T-helper 17 cell (primary cell): Measurements from ENCODE around the gene CPN1. TPM values are rescaled to one million over a fixed set of nuclear protein-coding genes. Genes with fewer than 3 reads are reported as not detected.
"Not testable (repeated sequence)": the region's sequence is repeated elsewhere in the genome, so short reads cannot be mapped to it uniquely, and the experiment has no call there.

Experiments used
- ATAC-seq: fragments of 150-1000 bp; cut with Tn5 transposase; 2 replicates; pipeline ENCODE4 v1.10.0; 2021; ENCODE audit warnings: mild to moderate bottlenecking, moderate library complexity
- DNase-seq, 3 donors: peaks; one replicate each; pipeline versions ENCODE4 v3.0.0 to v3.0.0-alpha.2; 2020 to 2021
- H3K9me3 ChIP-seq: one replicate; pipeline ENCODE4 v1.7.0; 2013; ENCODE audit warnings: low read length, mild to moderate bottlenecking; ENCODE audit not compliant: control insufficient read depth, poor library complexity, severe bottlenecking
- H3K27ac Mint-ChIP-seq: one replicate; pipeline ENCODE4 v1.8.0; 2022; ENCODE audit warnings: mild to moderate bottlenecking, moderate library complexity, mixed read lengths
- H3K27me3 Mint-ChIP-seq: one replicate; pipeline ENCODE4 v1.8.0; 2022; ENCODE audit warnings: mixed read lengths
- H3K36me3 Mint-ChIP-seq: one replicate; pipeline ENCODE4 v1.8.0; 2022; ENCODE audit warnings: low read depth, mixed read lengths
- H3K4me1 Mint-ChIP-seq: one replicate; pipeline ENCODE4 v1.8.0; 2022; ENCODE audit warnings: mild to moderate bottlenecking, mixed read lengths
- H3K4me3 Mint-ChIP-seq: one replicate; pipeline ENCODE4 v1.8.0; 2022; ENCODE audit warnings: mild to moderate bottlenecking, moderate library complexity, mixed read lengths
- total RNA-seq, 4 donors: library from RNA in 2 of 4; stranded (reverse) in 2 of 4; gene quantifications; one replicate each; pipeline ENCODE4 v1.2.3 and lab custom pipeline; 2022 to 2026

CPN1 gene
- total RNA-seq, 2 donors from 2014 or later, result not detected

- ATAC-seq, result no peak
- no peak overlapping the region for H3K4me3 Mint-ChIP-seq
- DNase-seq, result no peak
- H3K36me3 Mint-ChIP-seq, result no peaks in the 10 kb centered on the region
- peaks cover 36% of the 10 kb centered on the region for H3K27me3 Mint-ChIP-seq
- H3K4me1 Mint-ChIP-seq, result no peaks in the 10 kb centered on the region
- H3K9me3 ChIP-seq, result no peaks in the 10 kb centered on the region
- no peak overlapping the region for H3K27ac Mint-ChIP-seq
These were observed 47.8 kb downstream of the CPN1 start for GRCh38 chr10:100033766-100034418.

GRCh38 chr10:100027416-100027815 is 54.3 kb downstream of the CPN1 start:
- ATAC-seq (no peak), DNase-seq (no peak)
- H3K9me3 ChIP-seq, result no peaks in the 10 kb centered on the region
- Mint-ChIP-seq H3K27me3 (peaks cover 7% of the 10 kb centered on the region), H3K27ac (no peak overlapping the region), H3K36me3 (no peaks in the 10 kb centered on the region), H3K4me3 (no peak overlapping the region), H3K4me1 (no peaks in the 10 kb centered on the region)

- no peak for ATAC-seq
- H3K9me3 ChIP-seq, result no peaks in the 10 kb centered on the region
- Mint-ChIP-seq H3K27me3 (no peaks in the 10 kb centered on the region), H3K36me3 (no peaks in the 10 kb centered on the region), H3K4me1 (peaks cover under 1% of the 10 kb centered on the region), H3K27ac (no peak overlapping the region), H3K4me3 (no peak overlapping the region)
- DNase-seq, result no peak
These were observed 56.1 kb downstream of the CPN1 start for GRCh38 chr10:100025576-100025975.

- H3K4me3 Mint-ChIP-seq, result no peak overlapping the region
- H3K9me3 ChIP-seq, result no peaks in the 10 kb centered on the region
- ATAC-seq (no peak), DNase-seq (no peak)
- no peak overlapping the region for H3K27ac Mint-ChIP-seq
- H3K4me1 Mint-ChIP-seq, result peaks cover 8% of the 10 kb centered on the region
- no peaks in the 10 kb centered on the region for H3K36me3 Mint-ChIP-seq
- no peaks in the 10 kb centered on the region for H3K27me3 Mint-ChIP-seq
These were observed 56.9 kb downstream of the CPN1 start for GRCh38 chr10:100024748-100025147.

- H3K36me3 Mint-ChIP-seq, result no peaks in the 10 kb centered on the region
- H3K27me3 Mint-ChIP-seq, result no peaks in the 10 kb centered on the region
- peaks cover 8% of the 10 kb centered on the region for H3K4me1 Mint-ChIP-seq
- H3K4me3 Mint-ChIP-seq, result no peak overlapping the region
- ATAC-seq, result no peak
- no peak overlapping the region for H3K27ac Mint-ChIP-seq
- no peaks in the 10 kb centered on the region for H3K9me3 ChIP-seq
- no peak for DNase-seq
These were observed 59.3 kb downstream of the CPN1 start for GRCh38 chr10:100022403-100022802.

GRCh38 chr10:100021322-100021721 is 60.3 kb downstream of the CPN1 start:
- ATAC-seq (no peak), DNase-seq (no peak)
- Mint-ChIP-seq H3K27ac (no peak overlapping the region), H3K4me1 (peaks cover 8% of the 10 kb centered on the region), H3K4me3 (no peak overlapping the region), H3K27me3 (no peaks in the 10 kb centered on the region), H3K36me3 (no peaks in the 10 kb centered on the region)
- H3K9me3 ChIP-seq, result no peaks in the 10 kb centered on the region

- Mint-ChIP-seq H3K4me3 (no peak overlapping the region), H3K4me1 (peaks cover 8% of the 10 kb centered on the region), H3K27ac (no peak overlapping the region), H3K27me3 (no peaks in the 10 kb centered on the region), H3K36me3 (no peaks in the 10 kb centered on the region)
- no peak for DNase-seq
- no peaks in the 10 kb centered on the region for H3K9me3 ChIP-seq
- no peak for ATAC-seq
These were observed 60.8 kb downstream of the CPN1 start for GRCh38 chr10:100020886-100021253.

GRCh38 chr10:100020142-100020885 is 61.4 kb downstream of the CPN1 start:
- no peaks in the 10 kb centered on the region for H3K9me3 ChIP-seq
- Mint-ChIP-seq H3K27me3 (no peaks in the 10 kb centered on the region), H3K36me3 (no peaks in the 10 kb centered on the region), H3K4me1 (peaks cover 8% of the 10 kb centered on the region), H3K27ac (peak overlapping the region; percentile 2), H3K4me3 (no peak overlapping the region)
- DNase-seq (no peak), ATAC-seq (peak; percentile 40)

GRCh38 chr10:100019787-100020141 is 61.9 kb downstream of the CPN1 start:
- Mint-ChIP-seq H3K4me3 (no peak overlapping the region), H3K36me3 (no peaks in the 10 kb centered on the region), H3K27ac (peak overlapping the region; percentile 2), H3K4me1 (peaks cover 8% of the 10 kb centered on the region), H3K27me3 (no peaks in the 10 kb centered on the region)
- no peaks in the 10 kb centered on the region for H3K9me3 ChIP-seq
- no peak for DNase-seq
- ATAC-seq, result no peak

- no peak overlapping the region for H3K27ac Mint-ChIP-seq
- peaks cover 15% of the 10 kb centered on the region for H3K4me1 Mint-ChIP-seq
These were observed 67.5 kb downstream of the CPN1 start for GRCh38 chr10:100014071-100014762.

GRCh38 chr10:100013621-100014020 is 68.0 kb downstream of the CPN1 start:
- H3K27ac Mint-ChIP-seq, result no peak overlapping the region
- H3K9me3 ChIP-seq, result no peaks in the 10 kb centered on the region
- ATAC-seq (no peak), DNase-seq (no peak)
- peaks cover 20% of the 10 kb centered on the region for H3K4me1 Mint-ChIP-seq
- H3K4me3 Mint-ChIP-seq, result no peak overlapping the region
- H3K36me3 Mint-ChIP-seq, result no peaks in the 10 kb centered on the region
- no peaks in the 10 kb centered on the region for H3K27me3 Mint-ChIP-seq

More at GRCh38 chr10:100014071-100014762, 67.5 kb downstream of the CPN1 start:
- ATAC-seq (no peak), DNase-seq (no peak)
- no peaks in the 10 kb centered on the region for H3K36me3 Mint-ChIP-seq
- no peak overlapping the region for H3K4me3 Mint-ChIP-seq
- H3K9me3 ChIP-seq, result no peaks in the 10 kb centered on the region
- H3K27me3 Mint-ChIP-seq, result no peaks in the 10 kb centered on the region

- ATAC-seq, DNase-seq, H3K27me3 Mint-ChIP-seq, H3K27ac Mint-ChIP-seq, H3K4me3 Mint-ChIP-seq, H3K9me3 ChIP-seq, H3K36me3 Mint-ChIP-seq: not testable (repeated sequence)
- H3K4me1 Mint-ChIP-seq, result peaks cover 28% of the 10 kb centered on the region
These were observed 69.8 kb downstream of the CPN1 start for GRCh38 chr10:100011906-100012305.

- Mint-ChIP-seq H3K4me1 (peaks cover 33% of the 10 kb centered on the region), H3K36me3 (no peaks in the 10 kb centered on the region), H3K27ac (peak within 1 kb of the TSS; percentile 69), H3K4me3 (peak within 1 kb of the TSS; percentile 94), H3K27me3 (peaks cover 2% of the 10 kb centered on the region)
- peak; percentile 67 to 70 (median 67) for DNase-seq
- ATAC-seq, result peak; percentile 95
- no peaks in the 10 kb centered on the region for H3K9me3 ChIP-seq
These were observed 71.6 kb downstream of the CPN1 start, which contains the start of gene DNMBP for GRCh38 chr10:100009793-100010676. Gene DNMBP (minus strand): TSS chr10:100009947. CDS start chr10:99972124, 37,823 bp downstream.
